HG03432 (cell line): Measurements from ENCODE around the gene PDE2A.

Experiments used
- ATAC-seq: cut with Tn5 transposase; IDR thresholded peaks from one replicate; pipeline ENCODE4 v1.9.1; 2021; ENCODE audit warnings: mild to moderate bottlenecking, moderate library complexity; ENCODE audit not compliant: unreplicated experiment

PDE2A gene

GRCh38 chr11:72661486-72661885 lies 12.7 kb downstream of the PDE2A start:
- ATAC-seq = no peak

- no peak for ATAC-seq
Observed at GRCh38 chr11:72658989-72659640, 15.1 kb downstream of the PDE2A start.

DNA sequence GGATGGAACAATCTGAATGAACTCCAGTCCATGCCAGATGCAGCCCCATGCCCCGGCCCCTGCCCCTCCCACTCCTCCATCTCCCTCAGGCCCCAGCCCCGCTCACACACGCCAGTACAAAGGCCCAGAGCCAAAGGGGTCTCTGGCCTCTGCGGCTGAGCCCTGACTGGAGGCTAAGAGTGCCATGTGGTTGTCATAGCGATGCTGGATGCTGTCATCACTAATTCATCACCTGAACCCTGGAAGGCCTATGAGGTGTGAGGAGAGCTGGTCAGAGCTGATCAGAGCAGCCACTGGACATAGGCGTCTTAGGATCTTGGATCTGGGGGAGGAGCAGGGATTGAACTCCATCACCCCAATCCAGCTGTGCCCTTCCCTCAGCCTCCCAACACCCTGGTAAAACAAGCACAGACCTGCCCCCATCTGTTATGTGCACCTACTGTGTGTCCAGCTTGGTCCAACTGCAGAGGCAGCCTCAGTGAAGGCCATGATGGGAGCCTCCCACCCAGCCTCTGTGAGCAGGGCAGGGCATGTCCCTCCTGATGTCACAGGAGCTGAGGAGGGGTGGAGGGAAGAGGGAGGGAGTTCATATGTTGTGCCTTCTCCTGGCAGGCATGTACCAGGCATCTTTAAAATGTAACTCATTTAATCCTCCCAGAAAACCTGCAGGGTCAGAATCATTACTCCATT lies 16.7 kb downstream of the PDE2A start:
- no peak for ATAC-seq

- ATAC-seq = no peak
Observed at GRCh38 chr11:72655896-72656464, 18.2 kb downstream of the PDE2A start.

GRCh38 chr11:72655014-72655413 lies 19.2 kb downstream of the PDE2A start:
- no peak for ATAC-seq

GRCh38 chr11:72653649-72654048 lies 20.6 kb downstream of the PDE2A start:
- no peak for ATAC-seq

DNA sequence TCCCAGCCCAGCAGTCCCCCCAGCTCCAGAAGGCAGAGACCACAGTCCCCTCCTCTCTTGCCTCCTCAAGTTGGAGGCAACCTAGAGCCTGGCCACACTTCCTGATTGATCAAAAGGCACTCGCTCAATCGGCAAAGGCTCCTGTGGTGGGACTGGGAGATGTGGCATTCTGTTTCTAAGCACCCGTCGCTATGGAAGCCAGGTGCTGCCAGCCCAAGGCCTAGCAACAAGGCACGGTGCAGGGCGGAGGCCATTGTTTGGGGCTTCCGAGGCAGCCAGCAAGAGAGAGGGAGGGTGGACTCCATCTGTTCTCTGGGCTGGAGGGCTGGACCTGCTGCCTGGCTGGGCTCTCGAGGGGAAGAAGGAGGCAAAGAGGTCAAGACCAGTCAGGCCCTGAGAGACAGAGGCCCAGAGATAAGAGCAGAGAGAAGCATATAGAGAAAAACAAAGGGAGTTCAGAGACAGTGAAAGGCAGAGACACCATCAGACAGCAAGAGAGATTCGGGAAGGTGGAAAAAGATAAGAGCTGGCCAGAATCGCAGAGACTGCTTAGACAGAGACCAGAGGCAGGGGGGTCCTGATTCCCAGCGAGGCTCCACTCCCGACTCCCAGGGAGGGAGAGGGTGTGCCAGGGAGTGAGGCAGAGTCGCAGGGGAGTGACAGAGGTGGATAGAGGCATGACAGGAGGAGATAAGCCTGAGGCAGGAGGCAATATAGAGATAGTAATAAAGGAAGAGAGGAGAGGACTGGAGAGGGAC lies 21.2 kb downstream of the PDE2A start:
- no peak for ATAC-seq

- no peak for ATAC-seq
Observed at GRCh38 chr11:72652133-72652532, 22.1 kb downstream of the PDE2A start.

DNA sequence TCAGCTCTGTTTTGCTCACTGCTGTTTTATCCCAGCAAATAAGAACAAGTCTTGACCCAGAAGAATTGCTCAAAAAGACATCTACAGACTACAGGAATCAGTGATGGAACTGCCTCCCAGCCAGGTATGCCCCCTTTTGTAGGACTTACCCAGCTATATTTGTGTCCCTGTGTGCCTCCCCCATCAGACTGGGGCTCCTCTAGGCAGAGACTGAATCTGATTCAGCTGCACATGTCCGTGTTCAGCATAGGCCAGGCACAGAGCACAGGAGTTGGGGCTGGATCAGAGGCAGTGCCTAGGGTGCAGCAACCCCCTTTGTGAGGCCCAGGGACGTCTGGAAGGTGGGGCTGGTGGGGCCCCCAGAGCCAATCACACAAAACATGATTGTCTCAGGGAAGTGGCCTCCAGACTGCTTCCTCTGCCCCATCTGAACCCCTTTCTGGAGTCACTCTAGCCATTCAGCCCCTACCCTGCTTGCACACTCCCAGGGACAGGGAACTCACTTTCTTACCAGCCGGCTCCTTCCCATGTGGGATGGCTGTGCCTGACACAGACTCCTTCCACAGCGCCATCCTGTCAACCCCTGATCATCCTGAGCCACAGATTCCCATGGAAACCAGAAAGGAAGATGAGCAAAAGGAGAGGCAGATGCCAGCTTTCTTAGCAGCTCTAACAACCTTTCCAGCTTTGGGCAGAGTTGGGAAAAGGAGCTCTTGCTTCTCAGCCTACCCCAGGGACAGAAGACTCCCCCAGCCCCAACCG lies 24.8 kb downstream of the PDE2A start:
- no peak for ATAC-seq

GRCh38 chr11:72648384-72649136 lies 25.7 kb downstream of the PDE2A start:
- no peak for ATAC-seq

GRCh38 chr11:72647882-72648281 lies 26.3 kb downstream of the PDE2A start:
- no peak for ATAC-seq

DNA sequence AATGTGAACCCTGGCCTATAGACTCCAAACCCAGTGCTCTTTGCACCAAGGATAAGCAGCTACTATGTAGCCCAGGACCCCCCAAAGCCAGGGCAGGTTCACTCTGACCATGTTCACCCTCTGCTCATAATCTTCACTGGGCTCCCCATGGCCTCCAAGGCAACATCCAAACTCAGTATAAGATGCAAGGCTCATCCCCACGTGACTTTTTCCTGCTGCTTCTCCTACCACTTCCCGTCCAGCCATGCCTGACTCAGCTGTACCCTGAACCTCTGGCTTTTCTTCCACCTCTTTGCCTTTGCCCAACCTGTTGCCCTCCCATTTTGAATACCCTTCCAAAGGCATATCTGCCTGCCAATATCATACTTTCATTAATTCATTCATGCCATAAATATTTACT lies 27.8 kb downstream of the PDE2A start:
- no peak for ATAC-seq

GRCh38 chr11:72646024-72646423 lies 28.2 kb downstream of the PDE2A start:
- ATAC-seq = no peak

DNA sequence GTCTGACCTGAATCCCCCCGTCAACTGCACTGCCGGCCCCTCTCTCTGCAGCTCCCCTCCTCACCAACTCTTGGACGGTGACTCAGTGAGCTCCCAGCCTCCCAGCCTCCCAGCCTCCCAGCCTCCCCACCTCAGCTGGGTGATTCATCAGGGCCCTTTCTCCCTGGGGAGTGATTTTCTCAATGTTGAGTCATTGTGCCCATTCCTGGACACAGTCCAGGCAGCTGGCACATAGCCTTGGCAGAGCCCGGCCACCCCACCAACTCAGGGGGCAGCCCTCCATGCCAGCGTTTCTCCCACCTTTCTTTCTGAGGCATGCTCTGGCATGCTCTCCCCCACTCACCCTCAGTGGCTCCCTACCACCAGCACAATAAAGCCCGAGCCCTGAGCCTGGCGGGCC lies 30.7 kb downstream of the PDE2A start:
- ATAC-seq = no peak

DNA sequence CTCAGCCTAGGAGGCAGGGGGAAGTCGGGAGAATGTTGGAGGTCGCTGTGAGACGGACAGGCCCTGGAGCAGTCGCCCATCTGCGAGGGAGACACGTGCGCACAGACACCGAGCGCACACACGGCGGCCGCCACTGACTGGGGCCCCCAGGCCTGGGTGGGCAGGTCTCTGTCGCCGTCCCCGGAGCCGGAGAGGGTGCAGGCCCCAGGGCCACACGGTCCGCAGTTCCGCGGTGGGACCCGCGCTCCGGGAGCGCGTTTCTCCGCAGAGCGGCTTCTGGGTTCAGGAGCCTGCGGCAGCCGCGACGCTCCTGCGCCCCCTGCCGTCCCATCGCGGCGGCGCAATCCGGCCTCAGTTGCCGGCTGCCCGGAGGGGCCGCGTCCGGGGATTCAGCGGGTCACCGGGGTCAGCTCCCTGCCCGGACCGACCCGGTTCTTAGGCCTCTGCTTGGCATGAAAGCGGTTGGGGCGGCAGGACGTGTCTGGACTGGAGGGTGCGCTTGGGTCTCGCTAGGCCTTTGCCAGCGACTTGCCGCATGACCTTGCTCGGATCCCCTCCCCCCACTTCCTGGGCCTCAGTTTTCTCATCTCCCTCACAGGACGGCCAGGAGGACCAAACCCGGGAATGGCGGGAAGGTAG lies 31.2 kb downstream of the PDE2A start:
- ATAC-seq = peak; percentile 51

DNA sequence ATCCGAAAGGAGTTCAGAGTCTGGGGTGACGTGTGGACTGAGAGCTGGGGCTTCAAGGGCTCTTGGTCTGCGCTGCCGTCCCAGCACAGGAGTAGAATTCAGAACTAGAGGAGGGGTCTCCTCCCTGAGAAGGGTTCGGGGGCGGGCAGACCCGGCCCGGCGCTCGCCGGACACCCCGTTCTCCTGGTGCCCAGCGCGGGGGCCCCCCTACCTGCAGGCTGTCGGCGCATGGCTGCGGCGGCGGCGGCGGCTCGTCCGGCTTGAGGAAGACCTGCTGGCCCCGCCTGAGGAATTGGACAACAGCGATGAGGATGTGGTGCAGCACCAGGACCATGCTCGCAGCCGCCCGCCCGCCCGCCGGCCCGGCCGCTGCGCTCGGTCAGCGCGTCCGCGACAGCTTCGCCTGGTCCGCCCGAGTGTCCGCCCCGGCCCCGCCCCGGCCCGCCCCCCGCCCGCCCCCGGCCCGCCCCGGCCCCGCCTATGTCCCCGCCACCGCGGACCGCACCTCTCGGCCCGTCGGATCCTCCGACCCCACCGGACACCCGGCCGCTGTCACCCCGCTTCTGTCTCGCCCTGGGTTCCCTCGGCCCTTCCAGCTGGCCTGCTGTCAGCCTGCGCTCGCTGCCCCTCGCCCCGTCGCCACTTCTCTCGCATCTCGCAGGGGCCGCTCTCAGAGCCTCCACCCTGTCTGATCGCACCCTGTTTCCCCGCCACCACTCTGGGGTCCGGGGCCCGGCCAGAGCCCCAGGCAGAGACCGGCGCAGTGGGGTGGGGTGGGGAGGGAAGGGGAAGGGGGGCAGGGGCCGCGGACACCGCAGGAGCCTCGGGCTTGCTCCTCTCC lies 32.0 kb downstream of the PDE2A start:
- ATAC-seq = peak; percentile 16

DNA sequence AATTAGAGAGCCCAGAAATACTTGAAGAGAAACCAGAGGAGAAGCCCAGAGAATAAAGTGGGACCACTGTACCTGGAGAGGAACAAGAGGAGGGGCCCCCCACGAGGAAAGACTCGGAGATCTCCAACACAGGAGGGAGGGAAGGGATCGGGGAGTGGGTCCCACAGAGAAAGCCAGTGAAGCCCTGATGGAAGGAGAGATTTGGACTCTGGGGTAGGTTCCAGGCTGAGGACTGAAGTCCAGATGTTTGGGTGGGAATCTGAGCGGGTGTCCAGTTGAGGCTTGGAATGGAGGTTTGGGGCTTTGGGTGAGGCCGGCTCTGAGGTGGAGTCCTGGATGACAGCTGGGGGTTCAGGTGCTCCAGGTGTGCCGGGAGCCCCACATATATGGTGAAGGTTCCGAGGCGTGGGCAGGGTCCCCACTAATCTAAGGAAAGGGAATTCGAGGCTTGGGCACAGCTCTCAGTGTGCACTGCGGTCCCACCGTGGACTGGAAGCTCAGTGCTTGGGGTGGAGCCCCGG lies 32.6 kb downstream of the PDE2A start:
- no peak for ATAC-seq

DNA sequence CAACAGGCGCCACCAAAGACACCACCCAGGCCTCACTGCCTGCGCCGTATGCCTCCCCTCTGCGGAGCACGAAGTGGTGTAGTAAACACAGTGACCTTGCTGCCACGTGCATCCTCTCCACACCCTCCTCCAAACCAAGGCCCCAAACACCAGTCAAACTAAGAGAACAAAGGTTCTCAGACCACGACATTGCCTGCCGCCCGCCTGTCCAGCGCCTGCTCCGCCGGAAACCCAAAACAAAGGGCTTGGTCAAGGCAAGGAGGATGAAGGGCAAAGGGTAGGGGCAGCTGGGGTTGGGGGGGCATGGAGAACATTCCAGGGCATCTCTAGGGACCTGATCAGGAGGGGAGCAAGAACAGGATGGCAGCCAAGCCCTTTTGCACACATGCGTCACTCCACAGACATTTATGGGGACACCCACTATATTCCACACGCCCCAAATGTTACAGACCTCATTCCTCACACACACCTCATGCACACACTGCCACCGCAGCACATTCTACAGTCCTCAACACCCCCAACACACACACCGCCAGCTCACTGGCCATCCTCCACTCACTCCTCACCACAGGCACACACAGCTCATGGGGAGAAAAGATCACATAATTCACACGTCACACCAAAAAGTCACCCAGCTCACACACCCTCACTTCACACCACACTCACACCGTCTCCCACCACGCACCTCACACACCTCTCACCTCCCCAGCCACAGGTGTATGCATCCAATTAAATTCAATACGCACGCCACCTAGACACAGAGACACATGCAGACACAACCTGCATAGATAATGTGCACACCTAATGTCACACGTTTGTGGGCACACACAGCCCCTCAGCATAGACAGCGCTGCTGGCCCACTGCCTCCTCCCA lies 34.5 kb downstream of the PDE2A start:
- ATAC-seq = no peak
